ENCODE data around the gene SELENOW. TPM values are rescaled to one million over a fixed set of nuclear protein-coding genes. Genes with fewer than 3 reads are reported as not detected.

The SELENOW gene
- total and polyA plus RNA-seq, 2 of the 8 experiments (the other 6 are each of a cell fraction or from before 2014, with no cell fraction given) = 371 to 588 TPM

DNA sequence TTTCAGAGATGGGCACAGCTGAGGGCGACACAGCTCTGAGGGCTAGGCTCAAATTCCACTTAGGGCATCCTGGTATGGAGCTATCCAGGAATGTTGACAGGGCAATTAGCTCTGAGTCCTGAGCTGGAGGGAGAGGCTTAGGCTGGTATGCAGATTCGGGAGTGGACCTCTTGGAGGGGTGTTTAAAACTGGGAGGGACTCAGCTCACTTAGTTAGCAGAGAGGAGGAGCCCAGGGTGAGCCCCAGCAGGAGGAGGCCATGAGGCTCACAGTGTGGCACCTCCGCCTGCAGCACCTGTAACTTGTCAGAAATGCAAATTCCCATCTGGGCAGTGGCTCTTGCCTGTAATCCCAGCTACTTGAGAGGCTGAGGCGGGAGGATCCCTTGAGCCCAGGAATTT, 43.4 kb upstream of the SELENOW start:
- H3K23ac ChIP-seq (ENCODE audit: insufficient read length) = no peak overlapping the region
- H2BK20ac ChIP-seq (ENCODE audit: low read length) = no peak overlapping the region
- WGBS, 2 experiments (ENCODE audit: extremely low coverage in 1 of 2, insufficient coverage in 1 of 2, insufficient read length in 1 of 2, insufficient replicate concordance in 2 of 2, low coverage in 1 of 2, low lambda C conversion rate in 2 of 2, missing lambda C conversion rate in 1 of 2) = 65% methylated on average over 4 of the region's 4 CpGs; no CpG with 5 or more reads in 1 of the 2 experiments
- FAIRE-seq (no peak), DNase-seq (ENCODE audit: low read depth in 1 of 2, low spot score in 2 of 2) (no peak)
- H3K4me2 ChIP-seq (ENCODE audit: insufficient read depth in 1 of 2, low read depth in 2 of 2, low read length in 2 of 2) = no peak overlapping the region
- H2BK15ac ChIP-seq (ENCODE audit: low read length) = no peak overlapping the region
- no peaks in the 10 kb centered on the region for H3K9me3 ChIP-seq (ENCODE audit: insufficient read depth in 2 of 2, low read depth in 1 of 2, low read length in 1 of 2)
- no peak overlapping the region for H3K9ac ChIP-seq (replicated peaks in 1 of 4; ENCODE audit: extremely low read depth in 1 of 4, low read depth in 3 of 4, low read length in 3 of 4)
- H3K36me3 ChIP-seq (ENCODE audit: control insufficient read depth in 2 of 4, insufficient read depth in 4 of 4, low read length in 3 of 4) = no peaks in the 10 kb centered on the region; a peak in 1 of 8 replicates
- H3K4ac ChIP-seq (replicated peaks; ENCODE audit: insufficient read length, low read depth, low read length) = no peak overlapping the region
- H3K27me3 ChIP-seq (replicated peaks in 1 of 4; ENCODE audit: control insufficient read depth in 3 of 4, extremely low read depth in 1 of 4, insufficient read depth in 3 of 4, low read length in 3 of 4) = no peaks in the 10 kb centered on the region
- H2AK5ac ChIP-seq (ENCODE audit: low read depth, low read length) = no peak overlapping the region
- no peak overlapping the region for H3K18ac ChIP-seq (ENCODE audit: extremely low read depth, low read length)
- H2BK12ac ChIP-seq (ENCODE audit: low read depth, low read length) = no peak overlapping the region
- no peak overlapping the region for H2BK5ac ChIP-seq (ENCODE audit: low read depth, low read length)
- no peak overlapping the region for H4K5ac ChIP-seq (ENCODE audit: insufficient read length, low read depth, low read length)
- no peaks in the 10 kb centered on the region for H3K23me2 ChIP-seq (ENCODE audit: low read depth, low read length)
- H4K20me1 ChIP-seq (replicated peaks in 1 of 2; ENCODE audit: control insufficient read depth in 1 of 2, insufficient read depth in 2 of 2, low read length in 2 of 2) = no peaks in the 10 kb centered on the region
- no peak overlapping the region for H4K91ac ChIP-seq (replicated peaks; ENCODE audit: insufficient read length, low read length)
- no peak overlapping the region for H2BK120ac ChIP-seq (replicated peaks; ENCODE audit: low read depth, low read length)
- no peaks in the 10 kb centered on the region for H3K79me2 ChIP-seq (ENCODE audit: control insufficient read depth in 1 of 2, insufficient read depth in 2 of 2, low read length in 2 of 2)
- no peak overlapping the region for H2AFZ ChIP-seq (ENCODE audit: low read length)
- H4K8ac ChIP-seq (ENCODE audit: extremely low read depth, insufficient read depth, low read length) = no peak overlapping the region
- TF ChIP-seq, protein P1, sequence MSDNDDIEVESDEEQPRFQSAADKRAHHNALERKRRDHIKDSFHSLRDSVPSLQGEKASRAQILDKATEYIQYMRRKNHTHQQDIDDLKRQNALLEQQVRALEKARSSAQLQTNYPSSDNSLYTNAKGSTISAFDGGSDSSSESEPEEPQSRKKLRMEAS (IDR thresholded peaks at IDR 0.05) = 0 out of 2 replicates have a peak, but pooled peaks have one; percentile 28
- TF ChIP-seq TCF12 (IDR thresholded peaks at IDR 0.05; ENCODE audit: low read depth, low read length) (0 out of 2 replicates have a peak, but pooled peaks have one; percentile 29), EP300 (IDR thresholded peaks at IDR 0.05; ENCODE audit: borderline replicate concordance in 1 of 2, low read depth in 2 of 2, low read length in 2 of 2) (no peak), HDAC2 (IDR thresholded peaks at IDR 0.05; ENCODE audit: borderline replicate concordance in 1 of 2, low read depth in 2 of 2, low read length in 2 of 2) (peak in 1 of 2 experiments; percentile 16; a peak in 1 of 4 replicates), TAF1 (IDR thresholded peaks at IDR 0.05; ENCODE audit: low read depth, low read length) (0 out of 2 replicates have a peak, but pooled peaks have one; percentile 23), SAP30 (IDR thresholded peaks at IDR 0.05; ENCODE audit: insufficient read depth, insufficient replicate concordance, low read length) (no peak), BACH1 (IDR thresholded peaks at IDR 0.05; ENCODE audit: low read length) (0 out of 2 replicates have a peak, but pooled peaks have one; percentile 35), EZH2 (IDR thresholded peaks at IDR 0.05; ENCODE audit: low read depth, low read length, severe bottlenecking) (no peak), TEAD4 (IDR thresholded peaks at IDR 0.05; ENCODE audit: low read depth, low read length) (peak; percentile 77; the same call in 1 of the 2 replicates), POLR2AphosphoS5 (IDR thresholded peaks at IDR 0.05; ENCODE audit: low read depth, low read length) (no peak), CHD1 (IDR thresholded peaks at IDR 0.05; ENCODE audit: low read depth, low read length) (no peak)
- no peak overlapping the region for H3K4me3 ChIP-seq (ENCODE audit: extremely low read depth in 1 of 4, insufficient read depth in 2 of 4, low read depth in 3 of 4, low read length in 4 of 4)
- ChIA-PET CTCF (ENCODE audit: partially characterized antibody) (interaction anchor here (0.6 to 15.9 kb wide), 7 partner anchors 20 to 343 kb away, joined by 3 to 143 read pairs (median 3); partner anchors contain the start of gene EHD2), POLR2A (ENCODE audit: partially characterized antibody) (interaction anchor here (0.6 to 3.3 kb wide), 6 partner anchors 12 to 297 kb away, joined by 3 to 22 read pairs (median 4); partner anchors contain the start of gene NOP53)
- no peak overlapping the region for H3K14ac ChIP-seq (ENCODE audit: insufficient read length)
- H3K56ac ChIP-seq (replicated peaks; ENCODE audit: insufficient read length, low read depth, low read length) = no peak overlapping the region
- no peak overlapping the region for H3K27ac ChIP-seq (ENCODE audit: low read depth, low read length)
- H3K79me1 ChIP-seq (ENCODE audit: low read depth, low read length) = no peaks in the 10 kb centered on the region
- no peaks in the 10 kb centered on the region; a peak in 1 of 7 replicates for H3K4me1 ChIP-seq (replicated peaks in 1 of 4; ENCODE audit: control insufficient read depth in 3 of 4, insufficient read depth in 4 of 4, low read length in 3 of 4)

Measured in H1 (cell line).